UCSD-AML1 (cell line): Measurements from ENCODE around the gene LRP3.
"Not testable (repeated sequence)": the region's sequence is repeated elsewhere in the genome, so short reads cannot be mapped to it uniquely, and the experiment has no call there.

ENCODE experiments used
- DNase-seq: peaks from one replicate; lab custom pipeline; 2025; ENCODE audit not compliant: unreplicated experiment; lab: John Stamatoyannopoulos, UW

Gene LRP3

GRCh38 chr19:33175886-33176669 lies 18.1 kb upstream of the LRP3 start:
- peak; percentile 68 for DNase-seq

DNA sequence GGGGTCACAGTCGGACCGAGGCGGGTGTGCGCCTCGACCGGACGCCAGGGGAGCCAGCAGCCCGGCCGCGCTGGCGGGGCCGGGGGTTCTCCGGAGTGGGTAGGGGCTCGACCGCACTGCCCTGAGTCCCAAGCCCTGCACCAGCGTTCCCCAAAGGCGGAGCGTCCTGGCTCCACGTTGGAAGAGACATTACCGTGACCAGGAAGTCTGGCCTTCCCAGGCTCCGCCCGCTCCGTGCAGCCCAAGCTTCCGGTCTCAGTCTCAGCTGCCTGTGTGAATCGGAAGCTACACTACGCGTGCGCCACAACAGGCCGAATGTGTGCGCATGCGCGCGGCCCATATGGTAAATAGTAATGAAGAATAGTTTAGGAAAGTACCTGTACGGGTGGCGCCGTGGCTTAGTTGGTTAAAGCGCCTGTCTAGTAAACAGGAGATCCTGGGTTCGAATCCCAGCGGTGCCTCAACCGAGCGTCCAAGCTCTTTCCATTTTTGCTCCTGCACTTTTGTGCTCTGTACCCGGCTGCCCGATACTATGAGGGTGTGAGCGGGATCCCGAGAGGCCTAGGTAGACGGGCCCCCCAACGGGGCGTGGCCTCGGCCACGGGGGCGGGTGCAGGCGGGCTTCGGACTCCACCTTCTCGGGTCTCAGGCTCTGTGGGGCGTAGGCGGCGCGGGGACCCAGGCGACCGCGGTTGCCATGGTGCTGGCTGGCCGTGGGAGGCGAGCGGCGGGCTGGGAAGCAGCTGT lies 17.3 kb upstream of the LRP3 start:
- DNase-seq: peak; percentile 100

- DNase-seq: no peak
These were observed 16.6 kb upstream of the LRP3 start for GRCh38 chr19:33177417-33177979.

GRCh38 chr19:33186431-33187182 lies 7.5 kb upstream of the LRP3 start:
- DNase-seq: peak; percentile 62

- DNase-seq: no peak
These were observed 7.0 kb upstream of the LRP3 start for GRCh38 chr19:33187183-33187540.

GRCh38 chr19:33189453-33189852 lies 4.7 kb upstream of the LRP3 start:
- no peak for DNase-seq

GRCh38 chr19:33191092-33191491 lies 3.0 kb upstream of the LRP3 start:
- not testable (repeated sequence) for DNase-seq

GRCh38 chr19:33191501-33191900 lies 2.6 kb upstream of the LRP3 start:
- no peak for DNase-seq

DNA sequence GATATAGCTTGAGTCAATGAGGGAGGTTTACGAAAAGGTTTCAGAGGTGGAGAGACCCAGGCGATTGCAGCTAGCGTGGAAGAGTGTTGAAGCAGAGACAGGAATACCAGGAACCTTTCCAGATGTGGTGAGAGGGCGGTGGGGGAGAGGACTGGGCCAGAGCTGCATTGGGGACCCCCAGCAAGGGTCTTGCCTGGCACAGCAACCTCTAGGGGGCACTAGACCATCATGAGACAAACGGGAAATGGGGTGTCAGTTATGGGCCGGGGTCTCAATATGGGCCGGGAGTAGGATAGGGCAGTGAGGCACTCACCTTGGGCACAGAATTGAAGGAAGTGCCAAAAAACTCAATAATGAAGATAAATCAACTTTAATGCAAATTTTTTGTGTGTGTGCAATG lies 2.1 kb upstream of the LRP3 start:
- no peak for DNase-seq

DNA sequence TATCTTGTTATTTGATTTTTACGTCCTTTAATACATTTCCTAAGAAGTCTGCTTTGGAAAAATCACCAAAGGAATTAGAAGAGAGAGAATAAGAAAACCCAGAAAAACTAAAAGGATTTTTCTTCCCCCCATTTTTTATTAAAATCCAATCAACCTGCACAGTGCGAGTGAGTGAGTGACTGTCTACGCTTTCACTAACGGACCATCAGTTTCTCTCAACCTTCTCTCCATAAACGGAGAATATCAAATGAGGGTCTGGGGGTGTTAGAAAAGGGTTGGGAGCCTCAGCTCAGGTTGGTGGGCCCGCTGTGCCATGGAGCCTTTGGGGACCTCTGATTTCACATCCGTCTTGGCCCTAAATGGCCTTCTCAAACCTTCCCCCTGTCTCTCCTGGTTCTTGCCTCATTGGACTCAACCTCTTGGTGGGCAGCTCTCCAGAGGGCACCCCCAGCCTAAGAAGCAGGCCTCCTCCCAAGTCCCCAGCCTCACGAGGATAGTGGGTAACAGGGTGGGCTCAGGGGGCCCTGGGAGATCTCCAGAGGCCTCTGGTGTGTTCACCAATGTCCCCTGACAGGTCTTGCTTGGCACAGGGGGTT lies 763 bp upstream of the LRP3 start:
- no peak for DNase-seq

- DNase-seq: no peak
These were observed 379 bp downstream of the LRP3 start for GRCh38 chr19:33194532-33194885.

DNA sequence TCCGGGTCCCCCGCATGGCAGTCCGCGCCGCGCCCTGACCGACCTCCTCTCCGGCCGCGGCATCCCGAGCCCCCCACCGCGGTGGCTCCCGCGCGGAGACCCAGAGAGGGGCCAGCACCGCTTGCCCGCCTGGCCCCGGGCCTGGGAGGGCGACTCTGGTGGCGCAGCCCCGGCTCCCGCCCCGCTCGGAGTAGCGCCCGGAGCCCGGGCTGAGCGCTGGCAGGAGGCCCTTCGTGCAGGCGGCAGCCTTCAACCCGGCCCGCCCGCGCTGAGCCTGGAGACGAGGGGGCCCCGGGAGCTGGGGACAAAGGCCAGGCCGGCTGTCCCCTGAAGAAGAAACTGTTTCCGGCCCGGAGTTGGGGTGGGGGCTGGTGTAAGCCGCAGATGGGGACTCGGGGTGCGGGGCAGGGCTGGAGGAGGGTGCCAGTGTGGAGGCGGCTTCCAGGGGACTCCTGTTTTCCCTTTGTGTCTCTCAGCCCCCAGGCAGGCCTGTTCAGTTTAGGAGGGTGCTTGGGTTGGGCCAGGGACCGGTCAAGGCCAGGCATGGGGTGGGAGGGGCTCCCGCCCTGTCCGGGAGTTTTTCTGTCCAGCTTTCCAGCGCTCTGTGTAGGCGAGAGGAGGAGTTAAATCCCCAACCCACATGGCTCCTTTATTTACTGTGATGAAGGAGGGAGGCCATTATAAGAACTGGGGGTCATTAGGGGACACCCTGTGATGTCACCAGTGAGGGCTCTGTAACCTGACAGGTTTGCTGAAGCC lies 935 bp downstream of the LRP3 start:
- DNase-seq: no peak

DNA sequence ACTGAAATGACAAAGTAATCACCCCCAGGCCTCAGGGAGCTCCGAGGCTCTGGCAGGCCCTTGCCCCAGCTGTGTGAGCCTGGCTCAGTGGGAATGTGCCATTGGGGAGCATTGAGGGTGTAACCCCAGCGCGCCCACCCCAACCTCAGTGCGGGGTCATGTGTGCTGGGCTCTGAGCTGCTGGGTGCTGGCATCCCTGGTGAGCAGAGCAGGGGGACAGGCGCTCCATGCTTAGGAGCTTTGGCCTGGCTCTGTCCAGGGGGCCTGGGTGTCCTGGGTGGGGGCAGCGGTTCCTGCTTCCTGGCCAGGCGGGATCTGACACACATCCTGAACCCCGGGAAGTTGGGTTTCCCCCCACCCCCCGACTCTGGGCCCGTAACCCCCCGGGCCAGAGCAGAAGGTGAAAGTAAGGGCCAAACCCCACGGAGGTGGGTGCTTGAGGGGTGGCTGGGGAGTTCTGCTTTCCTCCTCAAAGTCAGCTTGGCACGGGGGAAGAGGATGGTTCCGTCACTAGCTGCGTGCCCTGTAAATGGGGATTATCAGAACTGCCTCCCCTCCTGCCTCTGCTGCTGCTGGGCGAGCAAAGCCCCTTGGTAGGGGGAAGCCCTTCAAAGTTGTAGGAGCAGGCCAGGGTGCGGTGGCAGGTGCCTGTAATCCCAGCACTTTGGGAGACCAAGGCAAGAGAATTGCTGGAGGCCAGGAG lies 1.7 kb downstream of the LRP3 start:
- DNase-seq: no peak

DNA sequence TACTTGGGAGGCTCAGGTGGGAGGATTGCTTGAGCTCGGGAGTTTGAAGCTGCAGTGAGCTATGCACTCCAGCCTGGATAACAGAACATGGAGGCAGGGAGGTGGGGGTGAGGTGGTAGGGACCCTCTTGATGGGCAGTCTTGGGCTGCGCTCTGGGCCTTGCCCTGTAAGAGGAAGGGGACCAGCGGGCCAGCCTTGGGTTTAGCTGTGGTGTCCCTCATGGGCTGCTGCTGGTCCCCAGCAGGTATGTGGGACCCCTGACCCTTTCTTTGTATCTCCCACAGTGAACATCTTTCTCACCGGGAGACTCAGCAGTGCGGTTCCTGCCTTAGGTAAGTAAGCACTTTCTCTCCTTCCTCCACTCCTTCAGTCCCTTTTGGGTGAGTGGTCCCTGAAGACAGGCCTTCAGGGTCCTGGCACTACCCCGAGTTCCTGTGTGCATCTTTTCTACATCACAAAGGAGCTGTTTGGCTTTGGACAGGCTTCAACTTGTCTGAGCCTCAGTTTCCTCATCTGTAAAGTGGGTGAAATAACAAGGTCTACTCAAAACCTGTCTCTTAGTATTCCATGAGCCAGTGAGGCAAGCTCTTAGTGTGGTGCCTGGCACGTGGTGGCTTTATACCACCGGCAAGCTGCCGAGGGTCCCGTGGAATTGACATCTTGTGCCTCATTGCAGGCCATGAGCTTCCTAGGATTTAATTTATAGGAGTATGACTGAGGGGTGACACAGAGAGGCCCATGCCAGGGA lies 2.5 kb downstream of the LRP3 start:
- DNase-seq: no peak

DNA sequence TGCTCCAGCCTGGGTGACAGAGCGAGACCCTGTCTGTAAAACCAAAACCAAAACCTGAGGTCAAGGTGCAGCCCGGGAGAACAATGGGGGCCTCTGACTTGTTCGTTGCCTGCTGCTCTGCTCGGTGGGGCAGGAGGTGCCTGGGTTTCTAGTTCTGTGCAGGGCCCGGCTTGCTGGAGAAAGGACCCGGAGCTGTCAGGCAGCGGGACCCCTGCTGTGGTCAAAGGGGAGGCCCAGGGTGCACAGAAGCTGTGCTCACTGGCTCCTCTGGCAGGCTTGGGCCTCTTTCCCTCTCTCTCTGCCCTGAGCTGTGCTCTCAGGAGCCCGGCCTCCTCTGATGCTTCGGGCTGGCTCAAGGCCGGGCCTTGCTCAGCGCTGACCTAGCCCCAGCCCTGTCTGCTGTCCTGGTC lies 3.5 kb downstream of the LRP3 start:
- DNase-seq: no peak

GRCh38 chr19:33198169-33198568 lies 4.0 kb downstream of the LRP3 start:
- DNase-seq: no peak

GRCh38 chr19:33199441-33200265 lies 5.5 kb downstream of the LRP3 start:
- DNase-seq: no peak

- no peak for DNase-seq
These were observed 7.3 kb downstream of the LRP3 start for GRCh38 chr19:33201473-33201872.
